Left ventricle myocardium inferior (tissue), 1 donor: ENCODE data around the gene RPL29. TPM values are rescaled to one million over a fixed set of nuclear protein-coding genes. Genes with fewer than 3 reads are reported as not detected.

Source experiments
- DNase-seq: peaks from one replicate; pipeline ENCODE4 v3.0.0-alpha.2; 2020
- H3K27ac ChIP-seq: fragments of 200-600 bp; replicated peaks from 2 replicates; pipeline ENCODE4 v1.8.0; 2021
- H3K27me3 ChIP-seq: fragments of 200-600 bp; 2 replicates; pipeline ENCODE4 v1.8.0; 2021; ENCODE audit warnings: low read depth
- H3K36me3 ChIP-seq: fragments of 200-600 bp; 2 replicates; pipeline ENCODE4 v1.8.0; 2021
- H3K4me1 ChIP-seq: fragments of 200-600 bp; 2 replicates; pipeline ENCODE4 v1.8.0; 2021
- H3K4me3 ChIP-seq: fragments of 200-600 bp; 2 replicates; pipeline ENCODE4 v1.8.0; 2021; ENCODE audit warnings: mild to moderate bottlenecking, moderate library complexity
- H3K9me3 ChIP-seq: fragments of 200-600 bp; replicated peaks from 2 replicates; pipeline ENCODE4 v1.8.0; 2021
- CTCF ChIP-seq: fragments of 200-600 bp; IDR thresholded peaks from 2 replicates; pipeline ENCODE4 v1.8.0; 2021; ENCODE audit warnings: antibody characterized with exemption, mild to moderate bottlenecking, borderline replicate concordance
- intact Hi-C: fragments of 100-400 bp; cut with micrococcal nuclease; formaldehyde crosslinking; loops from one replicate; pipeline ENCODE4 v1.11.0; 2022
- total RNA-seq: library from RNA; stranded (reverse); fragmentation: NEBNext Ultra II Directional; extraction: Animal tissue kit (Norgen Biotek cat#: 25700); gene quantifications from one replicate; pipeline ENCODE4 v1.2.1, GENCODE V29; 2021
- donor health status: DM: no; HTN: yes; CAD: no; lungs with severe emphysema.

Gene RPL29
- total RNA-seq, 1 donor from 2014 or later: 621 TPM

- no peaks in the 10 kb centered on the region for H3K36me3 ChIP-seq
- H3K27me3 ChIP-seq: no peaks in the 10 kb centered on the region
- no peak overlapping the region for H3K4me3 ChIP-seq
- no peak for DNase-seq
- no peaks in the 10 kb centered on the region for H3K9me3 ChIP-seq
- H3K27ac ChIP-seq: peak overlapping the region; percentile 27
- no peak for TF ChIP-seq CTCF
- H3K4me1 ChIP-seq: peaks cover 85% of the 10 kb centered on the region
- intact Hi-C loops: no loop called here
Observed at GRCh38 chr3:51970606-51971300, 24.9 kb downstream of the RPL29 start.

GRCh38 chr3:51969841-51970240 lies 25.9 kb downstream of the RPL29 start:
- intact Hi-C loops: no loop called here
- peak overlapping the region; percentile 27 for H3K27ac ChIP-seq
- peaks cover 85% of the 10 kb centered on the region for H3K4me1 ChIP-seq
- no peaks in the 10 kb centered on the region for H3K27me3 ChIP-seq
- no peaks in the 10 kb centered on the region for H3K9me3 ChIP-seq
- no peaks in the 10 kb centered on the region for H3K36me3 ChIP-seq
- no peak for DNase-seq
- no peak overlapping the region for H3K4me3 ChIP-seq
- TF ChIP-seq CTCF: no peak

GRCh38 chr3:51968883-51969678 lies 26.6 kb downstream of the RPL29 start:
- intact Hi-C loops: no loop called here
- Histone ChIP-seq H3K36me3 (no peaks in the 10 kb centered on the region), H3K9me3 (no peaks in the 10 kb centered on the region), H3K27me3 (no peaks in the 10 kb centered on the region), H3K4me1 (peaks cover 85% of the 10 kb centered on the region), H3K4me3 (no peak overlapping the region), H3K27ac (peak overlapping the region; percentile 98)
- TF ChIP-seq CTCF: no peak
- DNase-seq: no peak

GRCh38 chr3:51968170-51968775 lies 27.4 kb downstream of the RPL29 start:
- Histone ChIP-seq H3K27me3 (no peaks in the 10 kb centered on the region), H3K4me1 (peaks cover 86% of the 10 kb centered on the region), H3K36me3 (no peaks in the 10 kb centered on the region), H3K4me3 (peak overlapping the region; percentile 85), H3K9me3 (no peaks in the 10 kb centered on the region), H3K27ac (peak overlapping the region; percentile 98)
- intact Hi-C loops: no loop called here
- TF ChIP-seq CTCF: no peak
- DNase-seq: no peak

- DNase-seq: peak; percentile 78
- no peaks in the 10 kb centered on the region for H3K27me3 ChIP-seq
- H3K4me1 ChIP-seq: peaks cover 88% of the 10 kb centered on the region
- peak within 1 kb of the TSS; percentile 85 for H3K4me3 ChIP-seq
- no peaks in the 10 kb centered on the region for H3K36me3 ChIP-seq
- intact Hi-C loops: no loop called here
- H3K9me3 ChIP-seq: no peaks in the 10 kb centered on the region
- no peak for TF ChIP-seq CTCF
- H3K27ac ChIP-seq: peak within 1 kb of the TSS; percentile 98
Observed at GRCh38 chr3:51967384-51968169, 28.1 kb downstream of the RPL29 start, which contains the start of gene PCBP4. PCBP4 (minus strand) TSS chr3:51967454; CDS start chr3:51961240, 6,214 bp downstream.
